Colon (tissue), 2 donors: Measurements from ENCODE around the gene PCGF1.

Source experiments
- FAIRE-seq: peaks from 2 replicates; lab custom pipeline; 2012; peaks lifted over from hg19 to GRCh38; lab: Jason Lieb, UNC
- donor health status: control.
- donor health status: control.

PCGF1 gene

GRCh38 chr2:74536166-74536950 lies 28.9 kb upstream of the PCGF1 start:
- no peak for FAIRE-seq

- no peak for FAIRE-seq
These were observed 28.0 kb upstream of the PCGF1 start for GRCh38 chr2:74535440-74535965.

GRCh38 chr2:74534411-74534810 lies 26.9 kb upstream of the PCGF1 start:
- no peak for FAIRE-seq

GRCh38 chr2:74533464-74533863 lies 26.0 kb upstream of the PCGF1 start:
- no peak for FAIRE-seq

- FAIRE-seq = no peak
These were observed 24.7 kb upstream of the PCGF1 start for GRCh38 chr2:74532222-74532621.

GRCh38 chr2:74531666-74532065 lies 24.2 kb upstream of the PCGF1 start:
- FAIRE-seq = no peak

- no peak for FAIRE-seq
These were observed 23.0 kb upstream of the PCGF1 start for GRCh38 chr2:74530239-74531187.

- FAIRE-seq = no peak
These were observed 22.1 kb upstream of the PCGF1 start, which contains the start of the genes AUP1 and HTRA2 for GRCh38 chr2:74529357-74530238. Gene AUP1, minus strand, starts transcription at chr2:74529706. Its CDS starts 77 bp downstream, at chr2:74529629. Gene HTRA2, plus strand, starts transcription at chr2:74529933. Its CDS starts 74 bp downstream, at chr2:74530007.

- no peak for FAIRE-seq
These were observed 21.3 kb upstream of the PCGF1 start for GRCh38 chr2:74528600-74529356.

GRCh38 chr2:74527741-74528140 lies 20.2 kb upstream of the PCGF1 start:
- no peak for FAIRE-seq

GRCh38 chr2:74526649-74527230 lies 19.2 kb upstream of the PCGF1 start:
- no peak for FAIRE-seq

GRCh38 chr2:74525717-74526648 lies 18.5 kb upstream of the PCGF1 start, which contains the start of gene DQX1:
Gene DQX1, minus strand, starts transcription at chr2:74526231. Its CDS starts 502 bp downstream, at chr2:74525729.
- FAIRE-seq = no peak

- no peak for FAIRE-seq
These were observed 17.6 kb upstream of the PCGF1 start for GRCh38 chr2:74524955-74525716.

GRCh38 chr2:74524005-74524404 lies 16.5 kb upstream of the PCGF1 start:
- no peak for FAIRE-seq

GRCh38 chr2:74522516-74522915 lies 15.0 kb upstream of the PCGF1 start:
- FAIRE-seq = no peak

- FAIRE-seq = no peak
These were observed 9.2 kb upstream of the PCGF1 start for GRCh38 chr2:74516650-74517049.

- FAIRE-seq = no peak
These were observed 8.6 kb upstream of the PCGF1 start for GRCh38 chr2:74515981-74516633.
